GM21576 (cell line): Measurements from ENCODE around the gene APOBEC3G.
"Not testable (repeated sequence)": the region's sequence is repeated elsewhere in the genome, so short reads cannot be mapped to it uniquely, and the experiment has no call there.

Experiments
- ATAC-seq: cut with Tn5 transposase; IDR thresholded peaks from one replicate; pipeline ENCODE4 v1.9.1; 2021; ENCODE audit warnings: mild to moderate bottlenecking, moderate library complexity; ENCODE audit not compliant: unreplicated experiment

APOBEC3G gene

DNA sequence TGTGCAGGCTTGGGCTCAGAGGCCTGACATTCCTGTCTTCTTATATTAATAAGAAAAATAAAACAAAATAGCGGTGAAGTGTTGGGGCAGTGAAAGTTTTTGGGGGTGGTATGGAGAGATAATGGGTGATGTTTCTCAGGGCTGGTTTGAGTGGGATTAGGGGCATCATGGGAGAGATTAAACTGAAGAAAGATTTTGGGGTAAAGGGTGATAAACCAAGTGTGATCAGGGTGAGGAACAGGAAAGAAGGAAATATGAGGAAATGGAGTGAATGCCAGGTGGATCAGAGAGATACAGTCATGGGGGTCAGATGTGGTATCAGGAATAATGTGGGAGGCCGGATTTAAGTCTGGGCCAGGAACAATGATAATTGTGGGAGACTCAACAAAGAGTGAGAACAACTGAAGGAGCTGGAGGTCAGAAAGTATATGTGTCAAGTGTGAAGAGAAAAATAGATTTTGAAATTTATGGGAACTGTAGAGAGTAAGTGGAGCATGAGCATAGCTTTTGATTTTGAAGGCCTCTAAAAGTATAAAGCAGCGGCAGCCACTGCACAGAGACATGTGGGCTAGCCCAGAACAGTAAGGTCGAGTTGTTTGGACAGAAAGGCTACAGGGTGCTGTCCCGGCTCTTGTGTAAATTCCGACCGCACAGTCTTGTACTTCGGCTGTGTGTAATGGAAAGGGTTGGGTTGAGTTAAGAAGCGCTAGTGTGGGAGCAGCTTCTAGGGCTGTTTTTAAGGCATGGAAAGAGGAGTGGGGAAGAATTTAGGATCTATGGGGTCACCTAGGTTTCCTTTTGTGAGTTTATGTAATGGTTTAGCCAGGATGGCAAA lies 10.4 kb upstream of the APOBEC3G start:
- ATAC-seq: peak; percentile 48

DNA sequence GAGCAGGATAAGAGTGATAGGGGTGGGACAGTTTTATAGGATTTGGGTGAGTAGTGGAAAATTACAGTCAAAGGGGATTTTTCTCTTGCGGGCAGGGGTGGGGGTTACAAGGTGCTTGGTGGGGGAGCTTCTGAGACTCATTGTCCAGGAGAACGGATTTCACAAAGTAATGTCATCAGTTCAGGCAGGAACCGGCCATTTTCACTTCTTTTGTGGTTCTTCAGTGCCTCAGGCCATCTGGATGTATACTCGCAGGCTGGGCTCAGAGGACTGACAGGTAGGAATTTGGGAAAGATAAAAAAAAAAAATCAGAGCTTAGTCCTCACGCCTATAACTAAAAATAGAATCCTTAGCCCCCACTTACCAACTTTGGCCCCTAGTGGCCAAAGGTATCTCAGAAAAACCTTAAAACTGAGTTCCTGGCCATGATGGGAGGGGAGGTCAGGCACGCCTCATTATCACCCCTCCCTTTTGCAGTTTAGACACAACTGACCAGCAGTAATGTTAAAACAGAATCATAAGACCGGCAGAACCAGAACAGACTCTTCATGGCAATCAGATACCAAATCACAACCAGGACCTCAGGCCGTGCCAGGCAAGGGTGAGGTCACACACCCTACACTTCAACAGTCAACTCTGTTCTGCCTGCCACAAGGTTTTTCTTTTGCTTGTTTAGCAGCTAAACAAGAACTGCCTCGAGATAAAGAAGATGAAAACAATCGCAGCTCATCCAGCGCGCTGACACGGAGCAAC lies 8.9 kb upstream of the APOBEC3G start:
- ATAC-seq: no peak

DNA sequence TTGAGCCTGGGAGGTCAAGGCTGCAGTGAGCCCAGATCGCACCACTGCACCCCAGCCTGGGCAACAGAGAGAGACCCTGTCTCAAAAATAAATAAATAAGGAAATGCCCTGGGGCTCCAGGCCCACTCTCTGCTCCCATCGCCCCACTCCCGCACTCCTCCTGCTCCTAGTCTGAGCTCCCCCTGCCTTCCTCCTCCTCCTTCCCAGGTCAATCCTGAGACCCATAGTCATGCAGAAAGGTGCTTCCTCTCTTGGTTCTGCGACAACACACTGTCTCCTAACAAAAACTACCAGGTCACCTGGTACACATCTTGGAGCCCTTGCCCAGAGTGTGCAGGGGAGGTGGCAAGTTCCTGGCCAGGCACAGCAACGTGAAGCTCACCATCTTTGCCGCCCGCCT lies 6.9 kb upstream of the APOBEC3G start:
- ATAC-seq: no peak

DNA sequence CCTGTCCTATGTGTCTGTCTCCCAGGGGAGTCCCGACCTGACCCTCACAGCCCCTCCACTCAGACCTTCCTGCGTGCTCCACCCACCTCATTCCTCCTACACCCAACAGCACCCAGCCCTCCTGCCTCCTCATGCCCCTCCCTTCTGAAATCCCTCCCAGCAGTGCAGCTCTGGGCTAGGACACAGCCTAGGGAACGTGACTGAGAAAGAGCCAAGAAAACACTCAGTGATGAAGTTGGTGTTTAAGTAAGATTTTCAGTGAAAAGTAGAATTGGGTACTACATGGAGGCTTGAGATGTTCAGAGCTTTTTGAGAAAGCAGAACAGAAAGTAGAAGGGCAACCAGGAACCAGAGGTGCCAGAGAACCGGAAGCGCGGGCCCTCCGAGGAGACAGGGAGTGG lies 4.5 kb upstream of the APOBEC3G start:
- ATAC-seq: peak; percentile 37

DNA sequence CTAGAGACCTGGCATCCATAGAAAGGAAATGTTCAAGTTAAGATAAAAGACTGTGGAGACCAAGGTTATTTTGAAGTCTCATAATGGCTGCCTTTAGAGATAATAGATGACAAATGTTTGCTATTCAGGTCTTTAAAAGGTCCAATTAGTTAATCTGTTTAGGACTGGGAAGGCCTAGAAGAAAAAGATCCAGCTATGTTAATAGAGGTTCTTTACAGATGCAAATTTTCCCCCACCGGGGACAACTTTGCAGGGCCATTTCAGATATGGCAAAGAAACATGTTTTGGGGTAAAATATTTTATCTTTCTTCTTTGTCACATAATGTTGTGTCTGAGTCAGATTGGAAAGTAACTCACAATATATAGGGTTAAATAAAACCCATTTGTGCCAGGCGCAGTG lies 3.1 kb upstream of the APOBEC3G start:
- ATAC-seq: no peak

DNA sequence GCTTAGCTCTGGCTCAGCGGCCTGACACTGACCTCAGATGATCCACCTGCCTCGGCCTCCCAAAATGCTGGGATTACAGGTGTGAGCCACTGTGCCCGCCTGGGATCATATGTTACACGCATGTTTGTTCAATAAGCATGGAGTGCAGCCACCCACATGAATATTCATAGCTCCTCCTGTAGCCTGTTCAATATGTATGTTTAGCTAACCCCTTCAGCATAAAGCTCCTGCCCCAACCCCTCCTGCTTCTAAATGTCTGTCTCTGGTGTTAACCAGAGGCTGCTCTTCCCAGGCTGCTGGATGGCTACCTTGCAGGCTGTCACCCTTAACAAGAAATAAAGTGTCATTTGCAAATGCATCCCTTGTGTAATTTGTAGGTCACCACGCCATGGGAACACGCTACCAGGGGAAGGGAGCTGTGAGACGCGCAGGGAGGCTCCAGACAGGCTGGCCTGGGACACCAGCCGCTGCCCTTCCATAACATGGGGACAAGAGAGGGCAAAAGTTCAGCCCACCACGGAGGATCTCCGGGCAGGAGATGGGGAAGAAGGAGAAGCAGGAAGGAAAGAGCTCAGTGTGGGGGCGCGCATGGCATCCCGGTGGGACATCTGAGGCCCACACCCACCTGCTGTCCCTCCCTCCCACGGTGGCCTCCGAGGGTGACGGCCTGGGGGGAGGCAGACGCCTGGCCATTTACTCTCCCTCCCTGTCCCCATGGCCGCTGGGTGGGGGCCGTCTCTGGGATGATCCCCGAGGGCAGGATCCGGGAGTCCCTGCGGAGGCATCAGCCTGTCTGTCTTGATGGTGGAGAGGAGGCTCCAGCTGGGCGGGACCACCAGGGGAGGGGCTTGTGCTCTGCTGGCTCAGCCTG lies 685 bp upstream of the APOBEC3G start:
- not testable (repeated sequence) for ATAC-seq

DNA sequence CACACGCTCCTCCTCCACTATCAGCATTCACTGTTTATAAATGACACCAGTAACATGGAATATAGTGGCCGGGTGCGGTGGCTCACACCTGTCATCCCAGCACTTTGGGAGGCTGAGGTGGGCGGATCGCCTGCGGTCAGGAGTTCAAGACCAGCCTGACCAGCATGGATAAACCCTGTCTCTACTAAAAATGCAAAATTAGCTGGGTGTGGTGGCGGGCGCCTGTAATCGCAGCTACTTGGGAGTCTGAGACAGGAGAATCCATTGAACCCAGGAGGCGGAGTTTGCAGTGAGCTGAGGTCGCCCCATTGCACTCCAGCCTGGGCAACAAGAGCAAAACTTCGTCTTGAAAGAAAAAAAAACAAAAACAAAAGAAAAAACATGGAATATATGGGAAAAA lies 837 bp downstream of the APOBEC3G start:
- ATAC-seq: not testable (repeated sequence)

DNA sequence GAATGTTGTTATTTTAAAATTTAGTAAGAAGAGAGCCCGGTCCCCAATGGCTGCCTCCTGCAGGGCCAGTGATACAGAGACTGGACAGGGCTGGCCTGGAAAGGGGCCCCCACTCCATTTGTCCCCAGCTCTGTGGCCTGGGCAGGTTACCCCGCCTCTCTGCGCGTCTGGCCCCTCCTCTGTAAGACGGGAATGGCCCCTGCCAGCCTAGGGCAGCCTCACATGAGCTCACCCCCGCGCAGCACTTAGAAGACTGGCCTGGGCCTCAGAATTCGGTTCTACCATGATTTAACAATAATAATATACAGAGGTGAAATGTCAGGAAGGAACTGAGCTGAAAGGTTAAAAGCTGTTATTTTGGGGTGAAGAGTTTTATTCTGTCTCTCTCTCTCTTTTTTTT lies 1.3 kb downstream of the APOBEC3G start:
- ATAC-seq: no peak

DNA sequence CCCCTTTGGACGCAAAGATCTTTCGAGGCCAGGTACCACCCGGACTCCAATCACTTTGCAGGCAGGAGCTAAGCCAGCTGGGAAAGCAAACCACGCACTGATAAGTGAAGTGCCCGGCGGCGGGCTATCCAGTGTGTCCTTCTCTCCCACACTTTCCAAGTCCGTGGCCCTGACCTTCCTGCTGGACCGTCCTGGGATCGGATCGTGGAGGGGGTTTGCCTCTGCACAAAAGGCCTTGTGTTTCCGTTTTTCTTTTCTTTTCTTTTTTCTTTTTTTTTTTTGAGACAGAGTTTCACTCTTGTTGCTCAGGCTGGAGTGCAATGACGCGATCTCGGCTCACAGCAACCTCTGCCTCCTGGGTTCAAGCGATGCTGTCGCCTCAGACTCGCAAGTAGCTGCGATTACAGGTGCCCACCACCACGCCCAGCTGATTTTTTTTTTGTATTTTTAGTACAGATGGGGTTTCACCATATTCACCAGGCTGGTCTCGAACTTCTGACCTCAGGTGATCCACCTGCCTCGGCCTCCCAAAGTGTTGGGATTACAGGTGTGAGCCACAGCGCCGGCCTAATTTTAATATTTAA lies 2.1 kb downstream of the APOBEC3G start:
- not testable (repeated sequence) for ATAC-seq

DNA sequence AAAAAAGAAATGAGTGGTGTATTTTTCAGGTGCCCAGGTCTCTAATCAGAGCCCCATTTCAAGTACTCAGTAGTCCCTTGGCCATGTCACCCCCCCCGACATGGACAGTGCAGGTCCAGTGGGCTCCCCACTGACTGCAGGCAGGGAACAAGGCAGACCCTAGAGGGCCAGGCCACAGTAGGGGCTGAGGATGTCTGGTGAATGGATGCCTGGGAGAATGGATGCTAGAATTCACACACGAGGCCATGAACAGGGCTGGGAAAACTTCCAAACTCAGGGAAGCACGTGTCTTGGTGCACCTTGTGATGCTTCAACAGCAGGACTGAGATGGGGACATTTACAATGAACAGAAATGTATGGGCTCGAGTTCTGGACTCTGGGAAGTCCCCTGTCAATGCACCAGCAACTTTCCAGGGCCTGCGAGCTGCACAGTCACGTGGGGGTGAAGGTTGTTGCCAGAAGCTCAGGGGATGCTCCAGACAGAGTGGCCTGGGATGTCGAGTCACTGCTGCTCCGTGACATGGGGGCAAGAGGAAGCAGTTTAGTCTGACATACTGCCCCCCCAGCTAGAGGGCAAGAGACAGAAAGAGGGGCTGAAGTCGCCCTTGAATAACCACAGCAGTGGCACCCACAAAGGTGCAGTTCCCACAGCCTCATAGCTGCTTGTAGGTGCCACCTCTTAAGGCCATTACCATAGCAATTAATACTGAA lies 3.1 kb downstream of the APOBEC3G start:
- no peak for ATAC-seq

DNA sequence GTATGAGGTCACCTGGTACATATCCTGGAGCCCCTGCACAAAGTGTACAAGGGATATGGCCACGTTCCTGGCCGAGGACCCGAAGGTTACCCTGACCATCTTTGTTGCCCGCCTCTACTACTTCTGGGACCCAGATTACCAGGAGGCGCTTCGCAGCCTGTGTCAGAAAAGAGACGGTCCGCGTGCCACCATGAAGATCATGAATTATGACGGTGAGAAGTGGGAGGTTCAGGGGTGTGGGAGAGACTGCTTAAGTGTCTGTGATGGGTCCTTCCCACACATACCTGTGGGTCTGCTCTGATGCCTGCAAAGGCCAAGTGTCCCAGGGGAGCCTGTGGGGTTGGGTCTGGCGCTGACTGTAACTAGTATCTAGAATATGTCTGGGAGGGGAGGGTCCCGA lies 3.9 kb downstream of the APOBEC3G start:
- ATAC-seq: no peak

DNA sequence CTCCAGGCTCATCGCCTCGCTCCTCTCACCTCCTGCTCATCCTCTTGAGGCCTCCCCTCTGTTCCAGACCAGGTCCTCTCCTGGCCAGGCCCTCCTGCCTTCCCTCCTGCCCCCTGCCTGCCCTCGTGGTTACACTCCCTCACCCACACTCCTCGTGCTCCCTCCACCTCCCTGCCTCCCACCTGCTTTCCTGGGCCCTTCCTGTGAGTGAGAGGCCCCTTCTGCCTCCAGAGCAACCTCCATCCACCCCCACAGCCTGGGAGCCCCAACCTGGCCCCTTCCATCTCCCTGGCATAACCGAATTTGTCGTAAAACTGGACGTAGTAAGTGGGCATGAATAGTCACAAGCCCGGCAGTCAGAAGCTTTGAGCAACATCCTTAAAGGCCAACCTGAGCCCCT lies 4.5 kb downstream of the APOBEC3G start:
- ATAC-seq: no peak

DNA sequence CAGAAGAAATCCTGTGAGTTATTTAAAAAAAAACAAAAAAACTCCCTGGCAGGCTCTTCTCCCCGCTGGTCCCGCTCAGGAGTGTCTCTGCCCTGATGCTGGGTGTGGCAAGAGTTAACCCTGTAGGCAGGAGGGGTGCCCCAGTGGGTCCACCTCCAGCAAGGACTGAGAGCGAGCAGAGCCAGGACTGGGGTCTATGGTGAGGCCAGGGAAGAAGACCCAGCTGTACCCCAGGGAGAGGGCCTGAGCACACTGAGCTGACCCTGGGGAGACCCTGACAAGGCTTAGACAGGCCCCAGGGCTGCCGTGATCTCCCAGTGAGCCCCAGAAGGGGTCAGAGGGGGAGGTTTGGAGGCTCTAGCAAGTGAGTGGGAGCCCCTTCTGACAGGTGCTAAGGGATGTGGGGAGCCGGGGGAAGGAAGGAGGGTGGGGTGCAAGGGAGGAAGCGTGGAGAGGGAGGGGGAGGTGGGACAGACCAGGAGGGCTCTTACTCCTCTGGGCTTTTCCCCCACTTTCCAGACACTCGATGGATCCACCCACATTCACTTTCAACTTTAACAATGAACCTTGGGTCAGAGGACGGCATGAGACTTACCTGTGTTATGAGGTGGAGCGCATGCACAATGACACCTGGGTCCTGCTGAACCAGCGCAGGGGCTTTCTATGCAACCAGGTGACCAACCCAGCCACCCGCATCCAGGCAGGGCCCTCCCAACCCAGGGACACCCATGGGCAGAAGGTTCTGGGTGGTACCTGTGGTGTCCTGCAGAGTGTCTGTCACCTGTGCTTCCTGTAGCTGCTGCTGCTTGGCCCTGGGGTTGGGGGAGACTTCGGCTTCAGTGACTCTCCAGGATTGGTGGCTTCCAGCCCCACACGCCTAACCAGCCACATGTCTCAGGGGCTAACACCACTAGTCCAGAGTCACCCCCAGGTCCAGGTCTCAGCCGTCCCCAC lies 6.4 kb downstream of the APOBEC3G start:
- no peak for ATAC-seq

DNA sequence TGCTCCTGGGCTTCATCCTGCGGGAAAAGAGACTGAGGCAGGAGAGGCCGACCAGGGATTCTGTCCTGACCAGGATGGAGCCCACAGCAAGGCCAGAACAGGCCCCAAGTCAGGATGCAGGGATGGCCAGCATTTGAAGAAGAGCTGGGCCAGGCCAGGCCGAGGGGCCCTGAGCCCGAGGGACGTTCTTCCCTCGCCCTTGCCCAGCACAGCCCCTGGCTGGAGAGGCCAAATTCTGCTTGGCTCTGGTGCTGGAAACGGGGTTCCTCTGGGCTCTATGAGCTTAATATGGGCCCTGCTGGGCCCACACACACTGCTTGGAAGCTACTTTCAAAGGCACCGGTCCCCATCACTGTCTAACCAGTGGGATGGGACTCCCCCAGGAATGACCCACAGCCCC lies 7.6 kb downstream of the APOBEC3G start:
- no peak for ATAC-seq

DNA sequence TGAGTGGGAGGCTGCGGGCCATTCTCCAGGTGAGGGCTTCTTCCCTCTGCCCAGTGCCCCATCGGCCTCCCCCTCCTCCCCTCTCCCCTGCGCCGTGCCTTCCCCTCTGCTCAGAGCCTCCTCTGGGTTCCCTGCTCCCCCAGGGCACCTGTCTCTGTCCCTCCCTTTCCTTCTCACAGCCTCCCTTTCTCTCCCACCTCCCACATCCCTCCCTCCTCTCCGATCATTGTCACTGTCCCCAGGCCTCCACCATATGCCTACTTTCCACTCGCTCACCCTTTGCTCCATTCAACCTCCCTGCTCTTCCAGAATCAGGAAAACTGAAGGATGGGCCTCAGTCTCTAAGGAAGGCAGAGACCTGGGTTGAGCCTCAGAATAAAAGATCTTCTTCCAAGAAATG lies 10.0 kb downstream of the APOBEC3G start:
- ATAC-seq: no peak

DNA sequence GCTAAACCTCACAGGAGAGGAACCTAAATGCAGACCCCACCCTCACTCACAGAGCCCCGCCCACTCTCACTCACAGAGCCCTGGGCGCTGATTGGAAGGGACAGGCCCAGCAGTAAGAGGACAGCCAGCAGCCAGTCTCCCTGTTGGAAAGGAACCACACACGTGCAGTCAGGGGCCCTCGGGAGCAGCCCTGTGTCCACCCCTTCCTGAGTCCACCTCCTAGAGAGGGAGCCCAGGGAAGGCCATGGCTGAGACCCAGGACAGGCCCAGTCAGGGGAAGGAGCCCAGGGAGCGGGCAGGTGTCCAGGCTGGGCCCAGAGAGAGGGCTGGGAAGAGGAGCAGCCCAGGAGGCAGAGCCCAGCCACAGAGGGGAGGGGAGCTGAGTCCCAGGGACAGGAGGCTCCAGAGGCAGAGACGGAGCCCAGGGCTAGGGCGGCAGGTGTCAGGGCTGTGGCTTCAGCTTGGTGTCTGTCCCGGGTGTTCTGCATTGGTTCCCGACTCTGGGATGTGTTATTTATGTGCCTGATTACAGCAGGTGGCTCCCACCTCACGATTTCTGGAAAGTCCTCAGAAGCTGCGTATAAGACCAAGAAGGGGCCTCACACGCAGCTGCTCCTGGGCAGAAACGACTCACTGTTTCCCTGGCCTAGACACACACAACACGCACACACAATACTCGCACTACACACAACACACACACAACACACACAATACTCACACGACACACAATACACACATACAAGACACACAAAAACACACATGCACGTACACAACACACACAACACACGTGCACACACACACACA lies 11.0 kb downstream of the APOBEC3G start:
- ATAC-seq: no peak

DNA sequence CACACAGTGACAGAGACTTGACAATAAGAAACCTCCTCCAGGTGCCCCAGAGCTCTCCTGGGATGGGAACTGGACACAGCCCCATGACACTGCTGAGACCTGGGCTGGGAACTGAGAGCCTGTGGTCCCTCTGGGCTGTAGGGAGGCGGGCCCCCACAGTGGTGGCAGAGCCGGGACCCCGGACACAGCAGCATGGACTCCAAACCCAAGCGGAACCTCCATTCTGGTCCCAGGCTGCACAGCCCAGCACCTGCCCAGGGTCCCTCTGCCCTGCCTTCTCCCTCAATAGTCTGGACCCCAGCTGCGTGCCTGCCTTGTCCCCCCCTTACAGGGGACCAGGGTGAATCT lies 11.6 kb downstream of the APOBEC3G start:
- no peak for ATAC-seq

DNA sequence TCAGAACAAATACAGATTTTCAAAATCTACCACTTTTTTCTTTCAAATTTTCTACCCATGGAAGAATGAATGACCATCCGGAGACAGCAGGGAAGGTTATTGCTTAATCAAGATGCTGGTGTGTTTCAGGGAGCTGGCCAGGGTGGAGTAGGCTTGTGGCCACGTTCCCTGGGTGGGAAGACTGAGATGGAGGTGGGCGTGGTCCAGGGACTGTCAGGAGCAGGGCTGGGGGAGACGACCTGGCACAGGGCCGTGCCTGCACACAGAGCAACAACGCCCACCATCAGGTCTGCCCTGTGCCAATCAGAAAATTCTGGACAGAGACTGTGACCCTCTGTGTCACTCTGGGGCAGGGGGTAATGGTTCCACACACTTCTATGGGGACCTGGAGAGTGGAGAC lies 12.9 kb downstream of the APOBEC3G start:
- ATAC-seq: no peak
